SK-N-SH (cell line): ENCODE data around the gene DRGX.

Source experiments
- FOXM1 ChIP-seq: IDR thresholded peaks from 2 replicates; pipeline ENCODE4 v1.4.0; 2012; ENCODE audit warnings: low read depth, mild to moderate bottlenecking
- RCOR1 ChIP-seq: fragments of 150-350 bp; IDR thresholded peaks from 2 replicates; pipeline ENCODE4 v1.6.1; 2017; ENCODE audit warnings: antibody characterized with exemption, low read length
- SIN3A ChIP-seq: IDR thresholded peaks from 2 replicates; pipeline ENCODE4 v1.6.1; 2012; ENCODE audit warnings: low read depth, mild to moderate bottlenecking, low read length, moderate library complexity, borderline replicate concordance
- SMC3 ChIP-seq: IDR thresholded peaks from 2 replicates; pipeline ENCODE4 v1.6.1; 2012; ENCODE audit warnings: low read depth, low read length, improper control_type of control experiment
- TF ChIP-seq, protein P1 (sequence below): fragments of 150-350 bp; IDR thresholded peaks from 2 replicates; pipeline ENCODE4 v1.6.1; 2017; ENCODE audit warnings: antibody characterized with exemption, low read length, low read depth, borderline replicate concordance
- TF ChIP-seq, protein P2 (sequence below): fragments of 200-600 bp; sonication (generic); IDR thresholded peaks from 2 replicates; pipeline ENCODE4 v1.6.1; 2017; ENCODE audit warnings: antibody characterized with exemption, mild to moderate bottlenecking, moderate library complexity

- TF ChIP-seq RCOR1 (no peak), SMC3 (no peak), FOXM1 (no peak), SIN3A (no peak)
- TF ChIP-seq, protein P1, sequence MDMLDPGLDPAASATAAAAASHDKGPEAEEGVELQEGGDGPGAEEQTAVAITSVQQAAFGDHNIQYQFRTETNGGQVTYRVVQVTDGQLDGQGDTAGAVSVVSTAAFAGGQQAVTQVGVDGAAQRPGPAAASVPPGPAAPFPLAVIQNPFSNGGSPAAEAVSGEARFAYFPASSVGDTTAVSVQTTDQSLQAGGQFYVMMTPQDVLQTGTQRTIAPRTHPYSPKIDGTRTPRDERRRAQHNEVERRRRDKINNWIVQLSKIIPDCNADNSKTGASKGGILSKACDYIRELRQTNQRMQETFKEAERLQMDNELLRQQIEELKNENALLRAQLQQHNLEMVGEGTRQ = no peak
- TF ChIP-seq, protein P2, sequence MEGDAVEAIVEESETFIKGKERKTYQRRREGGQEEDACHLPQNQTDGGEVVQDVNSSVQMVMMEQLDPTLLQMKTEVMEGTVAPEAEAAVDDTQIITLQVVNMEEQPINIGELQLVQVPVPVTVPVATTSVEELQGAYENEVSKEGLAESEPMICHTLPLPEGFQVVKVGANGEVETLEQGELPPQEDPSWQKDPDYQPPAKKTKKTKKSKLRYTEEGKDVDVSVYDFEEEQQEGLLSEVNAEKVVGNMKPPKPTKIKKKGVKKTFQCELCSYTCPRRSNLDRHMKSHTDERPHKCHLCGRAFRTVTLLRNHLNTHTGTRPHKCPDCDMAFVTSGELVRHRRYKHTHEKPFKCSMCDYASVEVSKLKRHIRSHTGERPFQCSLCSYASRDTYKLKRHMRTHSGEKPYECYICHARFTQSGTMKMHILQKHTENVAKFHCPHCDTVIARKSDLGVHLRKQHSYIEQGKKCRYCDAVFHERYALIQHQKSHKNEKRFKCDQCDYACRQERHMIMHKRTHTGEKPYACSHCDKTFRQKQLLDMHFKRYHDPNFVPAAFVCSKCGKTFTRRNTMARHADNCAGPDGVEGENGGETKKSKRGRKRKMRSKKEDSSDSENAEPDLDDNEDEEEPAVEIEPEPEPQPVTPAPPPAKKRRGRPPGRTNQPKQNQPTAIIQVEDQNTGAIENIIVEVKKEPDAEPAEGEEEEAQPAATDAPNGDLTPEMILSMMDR = no peak
These were observed 11.3 kb upstream of the DRGX start for GRCh38 chr10:49407151-49407550.
